B cell (primary cell): ENCODE measurements around the gene CDK5RAP1. TPM values are rescaled to one million over a fixed set of nuclear protein-coding genes. Genes with fewer than 3 reads are reported as not detected.

Experiments
- ATAC-seq: fragments of 200-7000 bp; cut with Tn5 transposase; one replicate; pipeline ENCODE4 v1.10.0; 2021; ENCODE audit warnings: low read depth, mild to moderate bottlenecking, moderate number of reproducible peaks, moderate library complexity
- CTCF ChIA-PET: fragments of 350-600 bp; sonication (Branson Sonifier 250); formaldehyde crosslinking; loops from one replicate; lab custom pipeline; 2021; ENCODE audit warnings: antibody characterized with exemption, inconsistent platforms; lab: Charles Lee
- POLR2A ChIA-PET: fragments of 350-600 bp; sonication (Branson Sonifier 250); formaldehyde crosslinking; loops from one replicate; lab custom pipeline; 2021; ENCODE audit warnings: antibody characterized with exemption; lab: Charles Lee
- DNase-seq: peaks from one replicate; pipeline ENCODE4 v3.0.0; 2013
- H2AFZ ChIP-seq: 2 replicates; pipeline ENCODE4 v1.6.1; 2012; ENCODE audit warnings: mild to moderate bottlenecking, low read depth, low read length; ENCODE audit not compliant: insufficient read depth, poor library complexity, severe bottlenecking
- H3K27ac ChIP-seq, 2 donors: 1 replicate in 1 of 2; 2 replicates in 1 of 2; pipeline ENCODE4 v1.5.1; 2012 to 2013; ENCODE audit warnings: low read length in 2 of 2, mild to moderate bottlenecking in 2 of 2, moderate library complexity in 1 of 2
- H3K27me3 ChIP-seq, 4 experiments: fragments of 200-600 bp in 1 of 4; sonication (generic) in 1 of 4; replicated peaks in 1 of 4; 1 replicate in 2 of 4; 2 replicates in 2 of 4; pipeline versions ENCODE4 v1.6.1 to v1.7.0; 2013 to 2016; ENCODE audit warnings: low read length in 3 of 4, mild to moderate bottlenecking in 2 of 4, mixed read lengths in 1 of 4, moderate library complexity in 1 of 4; ENCODE audit not compliant: insufficient read depth in 4 of 4, control insufficient read depth in 3 of 4; ENCODE audit errors: control extremely low read depth in 1 of 4
- H3K36me3 ChIP-seq, 2 experiments: replicated peaks in 1 of 2; 1 replicate in 1 of 2; 2 replicates in 1 of 2; pipeline versions ENCODE4 v1.6.1 to v1.7.1; 2013; ENCODE audit warnings: low read length in 1 of 2; ENCODE audit not compliant: insufficient read depth in 2 of 2, control insufficient read depth in 1 of 2; ENCODE audit errors: control extremely low read depth in 1 of 2, extremely low read depth in 1 of 2
- H3K4me1 ChIP-seq, 2 donors: fragments of 200-600 bp in 1 of 2; sonication (generic) in 1 of 2; 1 replicate in 1 of 2; 2 replicates in 1 of 2; pipeline versions ENCODE4 v1.5.1 to v1.6.1; 2013 to 2017; ENCODE audit warnings: low read length in 2 of 2; ENCODE audit not compliant: control insufficient read depth in 2 of 2, insufficient read depth in 2 of 2
- H3K4me2 ChIP-seq: replicated peaks from 2 replicates; pipeline ENCODE3; 2012; ENCODE audit warnings: mild to moderate bottlenecking, low read depth, low read length; ENCODE audit not compliant: poor library complexity, severe bottlenecking
- H3K4me3 ChIP-seq, 5 experiments: fragments of 200-600 bp in 1 of 5; sonication (generic) in 1 of 5; 1 replicate in 3 of 5; 2 replicates in 2 of 5; pipeline versions ENCODE4 v1.5.1 to v1.7.0; 2011 to 2016; ENCODE audit warnings: low read length in 4 of 5, mild to moderate bottlenecking in 4 of 5, low read depth in 2 of 5, control low read depth in 1 of 5, moderate library complexity in 1 of 5; ENCODE audit not compliant: insufficient read depth in 1 of 5; ENCODE audit errors: control extremely low read depth in 1 of 5, extremely low read depth in 1 of 5
- H3K79me2 ChIP-seq: fragments of 200-600 bp; sonication (generic); one replicate; pipeline ENCODE4 v1.6.0; 2016; ENCODE audit warnings: low read length; ENCODE audit not compliant: control insufficient read depth, insufficient read depth
- H3K9ac ChIP-seq: fragments of 200-600 bp; sonication (generic); 2 replicates; pipeline ENCODE4 v1.6.1; 2017; ENCODE audit warnings: mild to moderate bottlenecking, low read length, moderate library complexity
- H3K9me3 ChIP-seq, 3 donors: one replicate each; pipeline versions ENCODE4 v1.6.1 to v1.7.1; 2013; ENCODE audit warnings: low read length in 2 of 3; ENCODE audit not compliant: control insufficient read depth in 2 of 3, insufficient read depth in 1 of 3; ENCODE audit errors: control extremely low read depth in 1 of 3
- H4K20me1 ChIP-seq: 2 replicates; pipeline ENCODE4 v1.6.0; 2012; ENCODE audit warnings: mild to moderate bottlenecking, low read length; ENCODE audit not compliant: insufficient read depth, control insufficient read depth, poor library complexity, severe bottlenecking
- H3K27ac Mint-ChIP-seq: one replicate; pipeline ENCODE4 v1.8.0; 2021; ENCODE audit warnings: mixed read lengths
- H3K27me3 Mint-ChIP-seq: one replicate; pipeline ENCODE4 v1.8.0; 2021; ENCODE audit warnings: mixed read lengths
- H3K4me1 Mint-ChIP-seq: one replicate; pipeline ENCODE4 v1.8.0; 2021; ENCODE audit warnings: mixed read lengths
- H3K4me3 Mint-ChIP-seq: one replicate; pipeline ENCODE4 v1.8.0; 2021; ENCODE audit warnings: mixed read lengths
- H3K9me3 Mint-ChIP-seq: one replicate; pipeline ENCODE4 v1.8.0; 2022; ENCODE audit warnings: mixed read lengths; ENCODE audit not compliant: insufficient read depth
- EZH2 ChIP-seq: IDR thresholded peaks from 2 replicates; pipeline ENCODE4 v1.6.1; 2012; ENCODE audit warnings: borderline replicate concordance, low read depth, mild to moderate bottlenecking, moderate library complexity, low read length; ENCODE audit not compliant: insufficient read depth, poor library complexity, severe bottlenecking
- WGBS: methylation state at CpG from one replicate; pipeline ENCODE4 v1.1.5; 2013; ENCODE audit warnings: missing lambda C conversion rate; ENCODE audit not compliant: insufficient coverage; 5-methylcytosine and 5-hydroxymethylcytosine counted together
- intact Hi-C: fragments of 100-400 bp; cut with micrococcal nuclease; formaldehyde crosslinking; loops from one replicate; pipeline ENCODE4 v1.10.0; 2022
- polyA plus RNA-seq: library from polyadenylated mRNA; depleted of rRNA; stranded (reverse); fragments of >200 nt; gene quantifications from 2 replicates; pipeline ENCODE4 v1.2.3, GENCODE V29; 2012
- total RNA-seq, 2 donors: library from RNA; stranded (reverse); fragments of 120-200 nt in 1 of 2; gene quantifications; 1 replicate in 1 of 2; 2 replicates in 1 of 2; pipeline versions ENCODE4 v1.2.3 to v1.2.4, GENCODE V29; 2013 to 2022
- TF ChIP-seq, protein P1 (sequence below): fragments of 200-600 bp; IDR thresholded peaks from one replicate; pipeline ENCODE4 v1.8.0; 2022; ENCODE audit warnings: antibody characterized with exemption, mild to moderate bottlenecking

Gene CDK5RAP1
- total and polyA plus RNA-seq, 2 donors (not counting 1 experiment from before 2014, with no cell fraction given) = 50.4 to 60.5 TPM

DNA sequence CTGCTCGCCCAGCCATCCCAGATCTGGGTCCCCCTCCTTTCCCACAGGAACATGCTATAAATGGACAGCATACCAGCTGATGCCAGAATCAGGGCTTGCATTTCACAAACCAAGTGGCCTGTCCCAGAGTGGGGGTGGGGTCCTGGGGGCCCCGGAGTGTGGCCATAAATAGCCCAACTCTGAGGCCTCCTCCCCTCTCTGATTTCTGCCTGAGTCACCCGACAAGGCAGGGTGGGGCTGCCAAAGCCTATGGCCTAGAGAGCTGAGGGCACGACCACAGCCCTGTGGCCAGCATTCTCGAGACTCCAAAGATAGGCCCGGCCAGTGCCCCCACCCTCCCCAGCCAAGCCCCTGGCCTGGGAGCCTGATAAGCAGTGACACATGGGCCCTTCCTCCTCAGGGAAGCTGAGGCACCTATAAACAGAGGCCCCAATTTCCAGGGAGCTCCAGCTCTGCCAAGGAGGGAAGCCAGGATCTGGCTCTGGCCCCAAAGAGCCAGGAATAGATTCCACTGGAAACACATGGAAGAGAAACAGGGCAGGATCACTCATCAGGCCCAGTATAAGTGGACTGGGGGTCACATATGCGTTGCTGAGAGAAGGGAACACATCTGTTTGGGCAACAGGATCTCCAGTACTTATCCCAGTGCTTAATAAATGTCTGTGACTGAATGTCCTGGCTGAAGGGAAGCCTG lies 22.0 kb upstream of the CDK5RAP1 start:
- Histone ChIP-seq H3K4me1 (no peaks in the 10 kb centered on the region), H3K27ac (no peak overlapping the region), H3K4me2 (no peak overlapping the region), H4K20me1 (no peaks in the 10 kb centered on the region), H3K4me3 (no peak overlapping the region), H3K9me3 (no peaks in the 10 kb centered on the region), H3K79me2 (no peaks in the 10 kb centered on the region), H3K9ac (no peak overlapping the region), H3K36me3 (no peaks in the 10 kb centered on the region), H2AFZ (no peak overlapping the region), H3K27me3 (no peaks in the 10 kb centered on the region)
- H3K27me3 Mint-ChIP-seq = no peaks in the 10 kb centered on the region
- ChIA-PET POLR2A (no interaction called here), CTCF (no interaction called here)
- no peak overlapping the region for H3K27ac Mint-ChIP-seq
- H3K4me1 Mint-ChIP-seq = no peaks in the 10 kb centered on the region
- intact Hi-C loops = no loop called here
- TF ChIP-seq, protein P1, sequence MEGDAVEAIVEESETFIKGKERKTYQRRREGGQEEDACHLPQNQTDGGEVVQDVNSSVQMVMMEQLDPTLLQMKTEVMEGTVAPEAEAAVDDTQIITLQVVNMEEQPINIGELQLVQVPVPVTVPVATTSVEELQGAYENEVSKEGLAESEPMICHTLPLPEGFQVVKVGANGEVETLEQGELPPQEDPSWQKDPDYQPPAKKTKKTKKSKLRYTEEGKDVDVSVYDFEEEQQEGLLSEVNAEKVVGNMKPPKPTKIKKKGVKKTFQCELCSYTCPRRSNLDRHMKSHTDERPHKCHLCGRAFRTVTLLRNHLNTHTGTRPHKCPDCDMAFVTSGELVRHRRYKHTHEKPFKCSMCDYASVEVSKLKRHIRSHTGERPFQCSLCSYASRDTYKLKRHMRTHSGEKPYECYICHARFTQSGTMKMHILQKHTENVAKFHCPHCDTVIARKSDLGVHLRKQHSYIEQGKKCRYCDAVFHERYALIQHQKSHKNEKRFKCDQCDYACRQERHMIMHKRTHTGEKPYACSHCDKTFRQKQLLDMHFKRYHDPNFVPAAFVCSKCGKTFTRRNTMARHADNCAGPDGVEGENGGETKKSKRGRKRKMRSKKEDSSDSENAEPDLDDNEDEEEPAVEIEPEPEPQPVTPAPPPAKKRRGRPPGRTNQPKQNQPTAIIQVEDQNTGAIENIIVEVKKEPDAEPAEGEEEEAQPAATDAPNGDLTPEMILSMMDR = no peak
- TF ChIP-seq EZH2 = no peak
- no peak for ATAC-seq
- WGBS = 94% methylated on average over 6 of the region's 7 CpGs
- no peak for DNase-seq
- no peak overlapping the region for H3K4me3 Mint-ChIP-seq
- no peaks in the 10 kb centered on the region for H3K9me3 Mint-ChIP-seq

DNA sequence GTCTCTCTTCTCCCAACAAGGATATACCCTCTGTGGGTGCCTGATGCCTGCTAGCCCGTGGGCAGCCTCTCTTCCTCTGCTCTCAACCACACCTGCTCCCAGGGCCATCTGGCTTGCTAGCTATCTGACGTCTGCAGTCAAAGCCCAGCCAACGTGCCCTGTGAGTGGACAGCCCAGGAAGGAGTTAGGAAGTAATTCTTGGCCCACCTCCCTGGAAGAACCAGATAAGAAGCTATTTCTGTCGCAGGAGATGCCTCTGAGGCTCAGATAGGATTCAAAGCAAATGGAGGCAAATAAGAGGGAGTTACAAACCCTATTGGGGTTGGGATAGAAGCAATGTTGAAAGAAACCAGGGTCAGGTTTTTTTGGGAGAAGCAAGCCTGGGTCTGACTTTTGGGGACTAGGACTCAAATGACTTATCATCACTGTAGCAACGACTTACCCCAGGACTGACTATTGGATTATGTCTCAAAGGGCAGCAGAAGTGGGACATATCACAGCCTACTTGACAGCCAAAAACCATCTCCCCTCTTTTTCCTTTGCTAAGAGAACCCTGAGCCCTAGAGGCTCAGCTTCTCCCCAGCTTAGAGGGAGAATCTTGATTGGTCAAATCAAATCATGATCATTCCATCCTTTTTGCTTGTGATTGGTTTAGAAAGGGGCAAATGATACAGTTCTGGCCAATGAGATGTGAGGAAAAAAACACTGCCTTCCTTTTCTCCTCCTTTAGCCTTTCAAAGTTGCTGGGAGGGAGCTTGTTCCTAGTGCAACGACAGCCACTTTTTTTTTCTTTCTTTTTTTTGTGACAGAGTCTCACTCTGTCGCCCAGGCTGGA lies 18.0 kb upstream of the CDK5RAP1 start:
- H3K4me3 Mint-ChIP-seq = no peak overlapping the region
- CTCF ChIA-PET = interaction anchor here (0.8 kb wide), 1 partner anchor 234 kb away, joined by 3 read pairs; no protein-coding TSS in a partner anchor

More for the DNA sequence above, 18.0 kb upstream of the CDK5RAP1 start:
- H3K4me2 ChIP-seq = no peak overlapping the region
- intact Hi-C loops = no loop called here
- H3K27me3 Mint-ChIP-seq = no peaks in the 10 kb centered on the region
- TF ChIP-seq, protein P1 = no peak
- TF ChIP-seq EZH2 = no peak
- no peak overlapping the region for H3K9ac ChIP-seq
- H3K27ac ChIP-seq = no peak overlapping the region
- no peaks in the 10 kb centered on the region for H3K27me3 ChIP-seq
- no peaks in the 10 kb centered on the region for H3K9me3 Mint-ChIP-seq
- no peak for DNase-seq
- POLR2A ChIA-PET = interaction anchor here (0.7 kb wide), 1 partner anchor 309 kb away, joined by 3 read pairs; no protein-coding TSS in a partner anchor
- no peaks in the 10 kb centered on the region for H3K79me2 ChIP-seq
- H4K20me1 ChIP-seq = no peaks in the 10 kb centered on the region
- H3K4me1 ChIP-seq = no peaks in the 10 kb centered on the region
- no peaks in the 10 kb centered on the region for H3K9me3 ChIP-seq
- no peaks in the 10 kb centered on the region for H3K36me3 ChIP-seq
- no peaks in the 10 kb centered on the region for H3K4me1 Mint-ChIP-seq
- H3K27ac Mint-ChIP-seq = no peak overlapping the region
- H3K4me3 ChIP-seq = no peak overlapping the region
- WGBS = 79% methylated on average over 4 of the region's 7 CpGs
- no peak for ATAC-seq
- no peak overlapping the region for H2AFZ ChIP-seq
